ENCODE results near the gene ZNF462. TPM values are rescaled to one million over a fixed set of nuclear protein-coding genes. Genes with fewer than 3 reads are reported as not detected.

The ZNF462 gene
- total RNA-seq, 4 donors from 2014 or later: 9.3 to 13.3 (median 11.4) TPM

- H3K36me3 ChIP-seq: no peaks in the 10 kb centered on the region
- H3K4me3 ChIP-seq: no peak overlapping the region
- DNase-seq: no peak
- peaks cover 13 to 20% of the 10 kb centered on the region in 2 donors for H3K4me1 ChIP-seq
- ATAC-seq: no peak
- peak overlapping the region; percentile 20 to 66 (median 35) for H3K27ac ChIP-seq
- TF ChIP-seq POLR2A (IDR thresholded peaks at IDR 0.05) (no peak), CTCF (IDR thresholded peaks at IDR 0.05 in 4 of 5, conservative IDR thresholded peaks at IDR 0.05 in 1 of 5) (no peak)
- in situ Hi-C loops (cut with MboI; ENCODE audit: low sequenced_read_pairs in 4 of 4): no loop called here
- no peaks in the 10 kb centered on the region for H3K9me3 ChIP-seq
- H3K27me3 ChIP-seq: no peaks in the 10 kb centered on the region
- intact Hi-C loops (cut with DNase I; ENCODE audit: low total_unique reads): no loop called here
Measured at GRCh38 chr9:106830527-106831150, 32.3 kb upstream of the ZNF462 start.

- TF ChIP-seq POLR2A (IDR thresholded peaks at IDR 0.05): no peak
- no peak for TF ChIP-seq CTCF (IDR thresholded peaks at IDR 0.05 in 4 of 5, conservative IDR thresholded peaks at IDR 0.05 in 1 of 5)
- intact Hi-C loops (cut with DNase I; ENCODE audit: low total_unique reads) (no loop called here), in situ Hi-C loops (cut with MboI; ENCODE audit: low sequenced_read_pairs in 4 of 4) (no loop called here)
Measured at GRCh38 chr9:106834888-106835287, 28.1 kb upstream of the ZNF462 start.

GRCh38 chr9:106835840-106836239 is 27.1 kb upstream of the ZNF462 start:
- in situ Hi-C loops (cut with MboI; ENCODE audit: low sequenced_read_pairs in 4 of 4): no loop called here
- TF ChIP-seq CTCF (IDR thresholded peaks at IDR 0.05 in 4 of 5, conservative IDR thresholded peaks at IDR 0.05 in 1 of 5) (no peak), POLR2A (IDR thresholded peaks at IDR 0.05) (no peak)

More at GRCh38 chr9:106834888-106835287, 28.1 kb upstream of the ZNF462 start:
- Histone ChIP-seq H3K27ac (no peak overlapping the region), H3K27me3 (no peaks in the 10 kb centered on the region), H3K36me3 (no peaks in the 10 kb centered on the region), H3K4me3 (no peak overlapping the region), H3K4me1 (peaks cover 10 to 12% of the 10 kb centered on the region in 2 donors), H3K9me3 (no peaks in the 10 kb centered on the region)
- no peak for DNase-seq
- no peak for ATAC-seq

GRCh38 chr9:106843371-106843770 is 19.6 kb upstream of the ZNF462 start:
- ATAC-seq: no peak
- in situ Hi-C loops (cut with MboI; ENCODE audit: low sequenced_read_pairs in 4 of 4): no loop called here
- intact Hi-C loops (cut with DNase I; ENCODE audit: low total_unique reads): no loop called here

More at GRCh38 chr9:106835840-106836239, 27.1 kb upstream of the ZNF462 start:
- intact Hi-C loops (cut with DNase I; ENCODE audit: low total_unique reads): no loop called here
- no peaks in the 10 kb centered on the region for H3K27me3 ChIP-seq
- no peak overlapping the region for H3K4me3 ChIP-seq
- no peaks in the 10 kb centered on the region for H3K36me3 ChIP-seq
- DNase-seq (no peak), ATAC-seq (no peak)
- H3K27ac ChIP-seq: no peak overlapping the region
- H3K4me1 ChIP-seq: peaks cover 2 to 3% of the 10 kb centered on the region in 2 donors
- H3K9me3 ChIP-seq: no peaks in the 10 kb centered on the region

More at GRCh38 chr9:106843371-106843770, 19.6 kb upstream of the ZNF462 start:
- no peak for TF ChIP-seq POLR2A (IDR thresholded peaks at IDR 0.05)
- TF ChIP-seq CTCF (IDR thresholded peaks at IDR 0.05 in 4 of 5, conservative IDR thresholded peaks at IDR 0.05 in 1 of 5): no peak
- no peaks in the 10 kb centered on the region for H3K36me3 ChIP-seq
- no peak overlapping the region for H3K27ac ChIP-seq
- no peak overlapping the region for H3K4me3 ChIP-seq
- H3K27me3 ChIP-seq: no peaks in the 10 kb centered on the region
- no peaks in the 10 kb centered on the region for H3K9me3 ChIP-seq
- DNase-seq: no peak
- no peaks in the 10 kb centered on the region for H3K4me1 ChIP-seq

All from gastrocnemius medialis (tissue), 4 donors.